ENCODE data around the gene DKKL1. TPM values are rescaled to one million over a fixed set of nuclear protein-coding genes. Genes with fewer than 3 reads are reported as not detected.

Gene DKKL1
- total RNA-seq, 2 donors from 2014 or later, result 1.8 to 2.1 TPM

- Histone ChIP-seq H3K9ac (ENCODE audit: extremely low read depth, low read length, poor library complexity, severe bottlenecking) (peak overlapping the region; percentile 100), H3K27ac (ENCODE audit: low read depth, low read length) (peak overlapping the region; percentile 100), H3K27me3 (ENCODE audit: control insufficient read depth, insufficient read depth, low read length, poor library complexity, severe bottlenecking) (no peaks in the 10 kb centered on the region), H3K4me1 (ENCODE audit: control insufficient read depth, insufficient read depth, low read length) (no peaks in the 10 kb centered on the region), H3K4me3 (ENCODE audit: low read length) (peak overlapping the region; percentile 95), H3K36me3 (ENCODE audit: control insufficient read depth, insufficient read depth, low read length) (peaks cover 31% of the 10 kb centered on the region), H3K9me3 (ENCODE audit: control insufficient read depth, low read length) (no peaks in the 10 kb centered on the region)
- no peak for TF ChIP-seq CTCF (conservative IDR thresholded peaks at IDR 0.05)
- peaks cover 9% of the 10 kb centered on the region for H3K4me1 Mint-ChIP-seq
- H3K36me3 Mint-ChIP-seq (ENCODE audit: low read depth), result peaks cover 31% of the 10 kb centered on the region
- peak; percentile 90 for DNase-seq
- H3K4me3 Mint-ChIP-seq, result no peak overlapping the region
- H3K27me3 Mint-ChIP-seq (ENCODE audit: insufficient read depth), result peaks cover 3% of the 10 kb centered on the region
- WGBS, 2 experiments (ENCODE audit: insufficient coverage in 1 of 2, insufficient read length in 1 of 2), result 0 to 2% methylated on average over 10 to 27 of the region's 27 CpGs
- no peak overlapping the region for H3K27ac Mint-ChIP-seq
- H3K9me3 Mint-ChIP-seq, result no peaks in the 10 kb centered on the region
Measured at GRCh38 chr19:49361438-49362047, 2.1 kb upstream of the DKKL1 start.

- Mint-ChIP-seq H3K27ac (no peak within 1 kb of the TSS), H3K4me1 (peaks cover 7% of the 10 kb centered on the region), H3K36me3 (ENCODE audit: low read depth) (peaks cover 24% of the 10 kb centered on the region), H3K9me3 (no peaks in the 10 kb centered on the region), H3K4me3 (no peak within 1 kb of the TSS), H3K27me3 (ENCODE audit: insufficient read depth) (peaks cover 3% of the 10 kb centered on the region)
- DNase-seq, result peak; percentile 92
- WGBS, 2 experiments (ENCODE audit: insufficient coverage in 1 of 2, insufficient read length in 1 of 2), result 0% methylated on average over 16 to 52 of the region's 52 CpGs
- no peaks in the 10 kb centered on the region for H3K27me3 ChIP-seq (ENCODE audit: control insufficient read depth, insufficient read depth, low read length, poor library complexity, severe bottlenecking)
- H3K9ac ChIP-seq (ENCODE audit: extremely low read depth, low read length, poor library complexity, severe bottlenecking), result peak within 1 kb of the TSS; percentile 100
- TF ChIP-seq CTCF (conservative IDR thresholded peaks at IDR 0.05), result no peak
- H3K27ac ChIP-seq (ENCODE audit: low read depth, low read length), result peak within 1 kb of the TSS; percentile 100
- no peaks in the 10 kb centered on the region for H3K9me3 ChIP-seq (ENCODE audit: control insufficient read depth, low read length)
- peaks cover 24% of the 10 kb centered on the region for H3K36me3 ChIP-seq (ENCODE audit: control insufficient read depth, insufficient read depth, low read length)
- peak within 1 kb of the TSS; percentile 95 for H3K4me3 ChIP-seq (ENCODE audit: low read length)
- H3K4me1 ChIP-seq (ENCODE audit: control insufficient read depth, insufficient read depth, low read length), result no peaks in the 10 kb centered on the region
Measured at GRCh38 chr19:49362048-49362928, 1.4 kb upstream of the DKKL1 start, which contains the start of gene TEAD2. TEAD2 (minus strand) TSS chr19:49362416; CDS start chr19:49360075, 2,341 bp downstream.

GRCh38 chr19:49362929-49363267, 779 bp upstream of the DKKL1 start:
- Mint-ChIP-seq H3K27me3 (ENCODE audit: insufficient read depth) (peaks cover 3% of the 10 kb centered on the region), H3K4me1 (peaks cover 4% of the 10 kb centered on the region), H3K4me3 (no peak overlapping the region), H3K9me3 (no peaks in the 10 kb centered on the region), H3K36me3 (ENCODE audit: low read depth) (peaks cover 20% of the 10 kb centered on the region), H3K27ac (no peak overlapping the region)
- WGBS, 2 experiments (ENCODE audit: insufficient coverage in 1 of 2, insufficient read length in 1 of 2), result 0 to 2% methylated on average over 4 to 14 of the region's 14 CpGs
- DNase-seq, result no peak
- peak overlapping the region; percentile 95 for H3K4me3 ChIP-seq (ENCODE audit: low read length)
- H3K27me3 ChIP-seq (ENCODE audit: control insufficient read depth, insufficient read depth, low read length, poor library complexity, severe bottlenecking), result no peaks in the 10 kb centered on the region
- H3K36me3 ChIP-seq (ENCODE audit: control insufficient read depth, insufficient read depth, low read length), result peaks cover 18% of the 10 kb centered on the region
- H3K27ac ChIP-seq (ENCODE audit: low read depth, low read length), result peak overlapping the region; percentile 100
- TF ChIP-seq CTCF (conservative IDR thresholded peaks at IDR 0.05), result no peak
- peak overlapping the region; percentile 100 for H3K9ac ChIP-seq (ENCODE audit: extremely low read depth, low read length, poor library complexity, severe bottlenecking)
- no peaks in the 10 kb centered on the region for H3K4me1 ChIP-seq (ENCODE audit: control insufficient read depth, insufficient read depth, low read length)
- no peaks in the 10 kb centered on the region for H3K9me3 ChIP-seq (ENCODE audit: control insufficient read depth, low read length)

Measured in endodermal cell (in vitro differentiated cells).